Adipocyte (in vitro differentiated cells): Measurements from ENCODE around the gene TMEM132E.
"Not testable (repeated sequence)": the region's sequence is repeated elsewhere in the genome, so short reads cannot be mapped to it uniquely, and the experiment has no call there.

Experiments
- DNase-seq: peaks from one replicate; pipeline ENCODE4 v3.0.0-alpha.2; 2015; ENCODE audit warnings: low read depth
- H3K27me3 ChIP-seq: replicated peaks from 2 replicates; pipeline ENCODE4 v1.7.0; 2013; ENCODE audit warnings: mild to moderate bottlenecking, low read length, moderate library complexity; ENCODE audit not compliant: control insufficient read depth, insufficient read depth
- H3K36me3 ChIP-seq: 2 replicates; pipeline ENCODE4 v1.7.0; 2013; ENCODE audit warnings: low read length, mild to moderate bottlenecking, moderate library complexity; ENCODE audit not compliant: control insufficient read depth, insufficient read depth, severe bottlenecking
- H3K4me1 ChIP-seq: 2 replicates; pipeline ENCODE4 v1.7.0; 2013; ENCODE audit warnings: mild to moderate bottlenecking, low read length, moderate library complexity; ENCODE audit not compliant: control insufficient read depth, insufficient read depth
- H3K4me3 ChIP-seq: 2 replicates; pipeline ENCODE4 v1.7.0; 2013; ENCODE audit warnings: mild to moderate bottlenecking, low read length, moderate library complexity
- H3K9ac ChIP-seq: 2 replicates; pipeline ENCODE4 v1.7.0; 2013; ENCODE audit warnings: mild to moderate bottlenecking, low read length, moderate library complexity
- H3K9me3 ChIP-seq: 2 replicates; pipeline ENCODE4 v1.7.0; 2013; ENCODE audit warnings: mild to moderate bottlenecking, low read length, moderate library complexity; ENCODE audit not compliant: control insufficient read depth

TMEM132E gene

GRCh38 chr17:34579017-34579946, at the start of gene TMEM132E:
Gene TMEM132E, plus strand, starts transcription at chr17:34579582. Its CDS starts 1,495 bp downstream, at chr17:34581077.
- no peak within 1 kb of the TSS for H3K9ac ChIP-seq
- peaks cover 8% of the 10 kb centered on the region for H3K9me3 ChIP-seq
- H3K36me3 ChIP-seq = no peaks in the 10 kb centered on the region
- H3K4me3 ChIP-seq = peak within 1 kb of the TSS; percentile 78
- peaks cover 33% of the 10 kb centered on the region for H3K27me3 ChIP-seq
- DNase-seq = peak; percentile 63
- H3K4me1 ChIP-seq = peaks cover 17% of the 10 kb centered on the region

- Histone ChIP-seq H3K9me3 (no peaks in the 10 kb centered on the region), H3K27me3 (peaks cover 24% of the 10 kb centered on the region), H3K36me3 (no peaks in the 10 kb centered on the region), H3K9ac (no peak overlapping the region), H3K4me3 (no peak overlapping the region), H3K4me1 (peaks cover 18% of the 10 kb centered on the region)
- no peak for DNase-seq
Observed at GRCh38 chr17:34530918-34531317, 48.5 kb upstream of the TMEM132E start.

GRCh38 chr17:34532281-34533065, 46.9 kb upstream of the TMEM132E start:
- no peak for DNase-seq
- H3K4me3 ChIP-seq = no peak overlapping the region
- no peak overlapping the region for H3K9ac ChIP-seq
- H3K27me3 ChIP-seq = peaks cover 26% of the 10 kb centered on the region
- H3K36me3 ChIP-seq = no peaks in the 10 kb centered on the region
- H3K4me1 ChIP-seq = peaks cover 18% of the 10 kb centered on the region
- no peaks in the 10 kb centered on the region for H3K9me3 ChIP-seq

- no peak overlapping the region for H3K4me3 ChIP-seq
- peaks cover 18% of the 10 kb centered on the region for H3K4me1 ChIP-seq
- peaks cover 25% of the 10 kb centered on the region for H3K27me3 ChIP-seq
- DNase-seq = no peak
- H3K9me3 ChIP-seq = no peaks in the 10 kb centered on the region
- H3K9ac ChIP-seq = no peak overlapping the region
- no peaks in the 10 kb centered on the region for H3K36me3 ChIP-seq
Observed at GRCh38 chr17:34533806-34534527, 45.4 kb upstream of the TMEM132E start.

GRCh38 chr17:34537445-34537844, 41.9 kb upstream of the TMEM132E start:
- no peak for DNase-seq
- Histone ChIP-seq H3K27me3 (peaks cover 33% of the 10 kb centered on the region), H3K36me3 (no peaks in the 10 kb centered on the region), H3K9me3 (no peaks in the 10 kb centered on the region), H3K4me1 (peaks cover 18% of the 10 kb centered on the region), H3K9ac (no peak overlapping the region), H3K4me3 (no peak overlapping the region)

GRCh38 chr17:34538582-34538981, 40.8 kb upstream of the TMEM132E start:
- not testable (repeated sequence) for H3K4me3 ChIP-seq, H3K9me3 ChIP-seq, H3K36me3 ChIP-seq, H3K4me1 ChIP-seq, DNase-seq, H3K9ac ChIP-seq
- peaks cover 41% of the 10 kb centered on the region for H3K27me3 ChIP-seq

GRCh38 chr17:34539881-34540280, 39.5 kb upstream of the TMEM132E start:
- H3K9me3 ChIP-seq = no peaks in the 10 kb centered on the region
- DNase-seq = no peak
- no peak overlapping the region for H3K9ac ChIP-seq
- peaks cover 54% of the 10 kb centered on the region for H3K27me3 ChIP-seq
- no peaks in the 10 kb centered on the region for H3K36me3 ChIP-seq
- H3K4me1 ChIP-seq = no peaks in the 10 kb centered on the region
- H3K4me3 ChIP-seq = no peak overlapping the region

- Histone ChIP-seq H3K36me3 (no peaks in the 10 kb centered on the region), H3K4me1 (no peaks in the 10 kb centered on the region), H3K4me3 (no peak overlapping the region), H3K9ac (no peak overlapping the region), H3K27me3 (peaks cover 66% of the 10 kb centered on the region), H3K9me3 (no peaks in the 10 kb centered on the region)
- DNase-seq = peak; percentile 48
Observed at GRCh38 chr17:34542700-34543336, 36.6 kb upstream of the TMEM132E start.

GRCh38 chr17:34547453-34548063, 31.8 kb upstream of the TMEM132E start:
- Histone ChIP-seq H3K4me3 (no peak overlapping the region), H3K36me3 (no peaks in the 10 kb centered on the region), H3K27me3 (peaks cover 81% of the 10 kb centered on the region), H3K4me1 (no peaks in the 10 kb centered on the region), H3K9ac (no peak overlapping the region), H3K9me3 (no peaks in the 10 kb centered on the region)
- DNase-seq = no peak

GRCh38 chr17:34549966-34550365, 29.4 kb upstream of the TMEM132E start:
- Histone ChIP-seq H3K9ac (no peak overlapping the region), H3K9me3 (no peaks in the 10 kb centered on the region), H3K4me1 (no peaks in the 10 kb centered on the region), H3K36me3 (no peaks in the 10 kb centered on the region), H3K27me3 (peaks cover 79% of the 10 kb centered on the region), H3K4me3 (no peak overlapping the region)
- no peak for DNase-seq
